SK-N-SH (cell line): ENCODE measurements around the gene NSRP1. TPM values are rescaled to one million over a fixed set of nuclear protein-coding genes. Genes with fewer than 3 reads are reported as not detected.
A peak's percentile ranks its signal among the peaks of the same experiment; 100 is the strongest.

Experiments
- CTCF ChIA-PET: fragments of 300-600, 350-600 bp; formaldehyde crosslinking; extraction: SDS; loops from one replicate; lab custom pipeline; 2021; lab: Yijun Ruan, JAX
- POLR2A ChIA-PET: fragments of 350-600 bp; sonication (Branson Sonifier 250); formaldehyde crosslinking; extraction: SDS; loops from one replicate; lab custom pipeline; 2020; ENCODE audit warnings: antibody characterized with exemption, inconsistent platforms; lab: Yijun Ruan, JAX
- DNase-seq: peaks from one replicate; pipeline ENCODE4 v3.0.0; 2012
- H2AFZ ChIP-seq: fragments of 200-600 bp; sonication (generic); 2 replicates; pipeline ENCODE4 v1.8.1; 2016; ENCODE audit warnings: antibody characterized with exemption, mild to moderate bottlenecking, low read depth
- H3F3A ChIP-seq: fragments of 200-600 bp; sonication (generic); replicated peaks from 2 replicates; pipeline ENCODE3; 2016; ENCODE audit warnings: antibody characterized with exemption, mild to moderate bottlenecking; ENCODE audit not compliant: insufficient read depth
- H3K27ac ChIP-seq, 2 experiments: fragments of 200-500 bp in 1 of 2; fragments of 200-600 bp in 1 of 2; sonication (Bioruptor generic) in 1 of 2; sonication (generic), shearing (Covaris generic) in 1 of 2; 2 replicates each; pipeline versions ENCODE4 v1.5.1 to v1.6.1; 2014 to 2016; ENCODE audit warnings: low read depth in 2 of 2, inconsistent platforms in 1 of 2, low read length in 1 of 2, mild to moderate bottlenecking in 1 of 2, mixed read lengths in 1 of 2
- H3K27me3 ChIP-seq: fragments of 200-600 bp; sonication (generic), shearing (Covaris generic); 2 replicates; pipeline ENCODE4 v1.6.1; 2016; ENCODE audit warnings: mixed run types; ENCODE audit not compliant: insufficient read depth
- H3K36me3 ChIP-seq, 2 experiments: fragments of 200-500 bp in 1 of 2; fragments of 200-600 bp in 1 of 2; sonication (Bioruptor generic) in 1 of 2; sonication (generic) in 1 of 2; replicated peaks in 1 of 2; 2 replicates each; pipeline versions ENCODE3 to v1.5.1; 2014 to 2016; ENCODE audit warnings: low read length in 1 of 2, mild to moderate bottlenecking in 1 of 2; ENCODE audit not compliant: insufficient read depth in 2 of 2, control insufficient read depth in 1 of 2
- H3K4me1 ChIP-seq, 2 experiments: fragments of 200-500 bp in 1 of 2; fragments of 200-600 bp in 1 of 2; sonication (Bioruptor generic) in 1 of 2; sonication (generic), shearing (Covaris generic) in 1 of 2; 2 replicates each; pipeline versions ENCODE4 v1.5.1 to v1.6.1; 2014 to 2016; ENCODE audit warnings: low read depth in 1 of 2, low read length in 1 of 2, mixed run types in 1 of 2; ENCODE audit not compliant: insufficient read depth in 2 of 2, control insufficient read depth in 1 of 2
- H3K4me2 ChIP-seq: fragments of 200-600 bp; sonication (generic), shearing (Covaris generic); 2 replicates; pipeline ENCODE4 v1.6.1; 2017; ENCODE audit warnings: mixed run types
- H3K4me3 ChIP-seq, 2 experiments: fragments of 200-500 bp in 1 of 2; fragments of 200-600 bp in 1 of 2; sonication (Bioruptor generic) in 1 of 2; sonication (generic), shearing (Covaris generic) in 1 of 2; 2 replicates each; pipeline versions ENCODE4 v1.5.1 to v1.8.1; 2014 to 2016; ENCODE audit warnings: low read depth in 2 of 2, inconsistent platforms in 1 of 2, low read length in 1 of 2, mild to moderate bottlenecking in 1 of 2, mixed read lengths in 1 of 2, moderate library complexity in 1 of 2
- H3K79me2 ChIP-seq: fragments of 200-600 bp; sonication (generic); 2 replicates; pipeline ENCODE4 v1.8.1; 2017; ENCODE audit warnings: mild to moderate bottlenecking; ENCODE audit not compliant: insufficient read depth
- H3K9ac ChIP-seq: fragments of 200-600 bp; sonication (generic); 2 replicates; pipeline ENCODE4 v1.6.1; 2017; ENCODE audit warnings: mixed run types
- H3K9me2 ChIP-seq: fragments of 200-600 bp; sonication (generic); 2 replicates; pipeline ENCODE4 v1.6.1; 2017; ENCODE audit warnings: mixed run types
- H3K9me3 ChIP-seq: fragments of 200-600 bp; sonication (generic); 2 replicates; pipeline ENCODE4 v1.6.1; 2017; ENCODE audit warnings: mixed run types, mild to moderate bottlenecking, moderate library complexity
- H4K20me1 ChIP-seq: fragments of 200-600 bp; sonication (generic); 2 replicates; pipeline ENCODE4 v1.6.1; 2017; ENCODE audit warnings: mild to moderate bottlenecking, mixed run types; ENCODE audit not compliant: insufficient read depth
- ELF1 ChIP-seq: IDR thresholded peaks from 2 replicates; pipeline ENCODE4 v1.4.0; 2012
- MEF2A ChIP-seq: IDR thresholded peaks from 2 replicates; pipeline ENCODE4 v1.4.0; 2012; ENCODE audit warnings: low read depth, borderline replicate concordance
- MXI1 ChIP-seq: IDR thresholded peaks from 2 replicates; pipeline ENCODE4 v1.6.1; 2012; ENCODE audit warnings: mild to moderate bottlenecking, low read depth, low read length, improper control_type of control experiment
- NRF1 ChIP-seq: IDR thresholded peaks from 2 replicates; pipeline ENCODE4 v1.6.1; 2012; ENCODE audit warnings: low read depth, mild to moderate bottlenecking, low read length
- POLR2AphosphoS5 ChIP-seq: IDR thresholded peaks from 2 replicates; pipeline ENCODE4 v1.6.1; 2012; ENCODE audit warnings: low read depth, low read length
- SIN3A ChIP-seq: IDR thresholded peaks from 2 replicates; pipeline ENCODE4 v1.6.1; 2012; ENCODE audit warnings: low read depth, mild to moderate bottlenecking, low read length, moderate library complexity, borderline replicate concordance
- SMC3 ChIP-seq: IDR thresholded peaks from 2 replicates; pipeline ENCODE4 v1.6.1; 2012; ENCODE audit warnings: low read depth, low read length, improper control_type of control experiment
- TAF1 ChIP-seq: IDR thresholded peaks from 2 replicates; pipeline ENCODE4 v1.6.1; 2012; ENCODE audit warnings: low read depth, mild to moderate bottlenecking, low read length, moderate library complexity, borderline replicate concordance
- YY1 ChIP-seq: IDR thresholded peaks from 2 replicates; pipeline ENCODE4 v1.4.0; 2012; ENCODE audit warnings: low read depth, mild to moderate bottlenecking
- WGBS: methylation state at CpG from one replicate; pipeline ENCODE4 v1.1.6; 2017; ENCODE audit warnings: low lambda C conversion rate; 5-methylcytosine and 5-hydroxymethylcytosine counted together
- polyA plus RNA-seq, 3 experiments: library from polyadenylated mRNA; depleted of rRNA; stranded (reverse); fragments of >200 nt; gene quantifications; 2 replicates each; pipeline ENCODE4 v1.2.3, GENCODE V29; 2012
- TF ChIP-seq, protein P1 (sequence below): IDR thresholded peaks from 2 replicates; pipeline ENCODE4 v1.4.0; 2012; ENCODE audit warnings: low read depth
- TF ChIP-seq, protein P2 (sequence below): fragments of 150-350 bp; IDR thresholded peaks from 2 replicates; pipeline ENCODE4 v1.6.1; 2016; ENCODE audit warnings: mild to moderate bottlenecking, low read depth, low read length
- TF ChIP-seq, protein P3 (sequence below): fragments of 150-350 bp; IDR thresholded peaks from 2 replicates; pipeline ENCODE4 v1.6.1; 2017; ENCODE audit warnings: antibody characterized with exemption, low read length, low read depth, borderline replicate concordance
- TF ChIP-seq, protein P4 (sequence below): fragments of 200-600 bp; sonication (generic); IDR thresholded peaks from 2 replicates; pipeline ENCODE4 v1.6.1; 2017; ENCODE audit warnings: antibody characterized with exemption, mild to moderate bottlenecking, moderate library complexity
- TF ChIP-seq, protein P5 (sequence below): IDR thresholded peaks from 2 replicates; pipeline ENCODE4 v1.6.1; 2012; ENCODE audit warnings: mild to moderate bottlenecking, low read depth, low read length, moderate library complexity
- TF ChIP-seq, protein P6 (sequence below): IDR thresholded peaks from 2 replicates; pipeline ENCODE4 v1.4.0; 2012; ENCODE audit warnings: low read depth, borderline replicate concordance
- TF ChIP-seq, protein P7 (sequence below): IDR thresholded peaks from 2 replicates; pipeline ENCODE4; 2012

NSRP1 gene, protein sequence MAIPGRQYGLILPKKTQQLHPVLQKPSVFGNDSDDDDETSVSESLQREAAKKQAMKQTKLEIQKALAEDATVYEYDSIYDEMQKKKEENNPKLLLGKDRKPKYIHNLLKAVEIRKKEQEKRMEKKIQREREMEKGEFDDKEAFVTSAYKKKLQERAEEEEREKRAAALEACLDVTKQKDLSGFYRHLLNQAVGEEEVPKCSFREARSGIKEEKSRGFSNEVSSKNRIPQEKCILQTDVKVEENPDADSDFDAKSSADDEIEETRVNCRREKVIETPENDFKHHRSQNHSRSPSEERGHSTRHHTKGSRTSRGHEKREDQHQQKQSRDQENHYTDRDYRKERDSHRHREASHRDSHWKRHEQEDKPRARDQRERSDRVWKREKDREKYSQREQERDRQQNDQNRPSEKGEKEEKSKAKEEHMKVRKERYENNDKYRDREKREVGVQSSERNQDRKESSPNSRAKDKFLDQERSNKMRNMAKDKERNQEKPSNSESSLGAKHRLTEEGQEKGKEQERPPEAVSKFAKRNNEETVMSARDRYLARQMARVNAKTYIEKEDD
- 9.6 and 10.8 TPM in 2 replicates for polyA plus RNA-seq (2012; rRNA removed)
- 12.3 and 18.5 TPM in 2 replicates for polyA plus RNA-seq (2012; cell fraction: cytosol; rRNA removed)
- 7.2 and 13.1 TPM in 2 replicates for polyA plus RNA-seq (2012; cell fraction: nucleus; rRNA removed)

DNA sequence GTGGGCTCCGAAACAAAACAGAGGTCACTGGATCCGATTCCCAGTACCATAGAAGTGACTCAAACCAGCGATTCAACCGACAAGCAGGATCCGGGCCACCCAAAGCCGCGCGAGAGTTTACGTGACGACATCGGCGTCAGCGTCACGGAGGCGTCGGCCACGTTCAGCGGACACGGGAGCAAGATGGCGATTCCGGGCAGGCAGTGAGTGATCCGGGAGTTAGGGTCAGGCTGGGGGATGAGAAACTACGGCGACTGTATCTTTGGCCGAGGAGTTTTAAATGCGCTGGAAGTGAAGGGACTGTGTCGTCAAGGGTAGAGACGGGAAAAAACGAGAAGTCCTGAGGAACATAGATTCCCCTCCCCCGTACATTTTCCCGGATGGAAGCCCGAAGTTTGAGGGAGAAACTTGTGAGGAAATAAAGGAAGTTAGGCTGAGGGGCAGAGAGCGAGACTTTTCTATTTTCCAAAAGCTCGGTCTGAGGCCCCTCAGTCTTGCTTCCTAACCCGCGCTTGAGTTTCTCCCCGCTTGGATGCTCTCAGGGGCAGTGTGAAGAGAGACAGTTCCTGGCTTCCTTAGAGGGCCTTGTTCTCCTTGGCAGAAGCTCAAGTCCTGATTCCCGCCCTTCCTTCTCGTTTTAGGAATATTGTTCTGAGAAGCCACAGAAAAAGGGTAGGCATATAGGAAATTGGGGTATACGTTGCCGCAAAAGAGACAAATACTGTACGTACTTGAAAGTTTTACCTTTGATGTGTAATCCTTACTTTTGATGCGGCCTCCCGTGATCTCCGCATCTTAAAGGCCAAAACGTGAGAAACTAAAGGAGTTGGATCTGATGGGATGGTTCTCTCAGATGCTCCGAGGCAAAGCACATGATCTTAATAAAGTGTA is at the start of gene NSRP1:
Gene NSRP1, plus strand, starts transcription at position 156 of the 891 bp plus-strand sequence. Its CDS starts 28 bp downstream, at position 184.
- DNase-seq: peak; percentile 87
- H3K9me3 ChIP-seq: no peaks in the 10 kb centered on the region
- H3K4me2 ChIP-seq: peak within 1 kb of the TSS; percentile 68
- H3K27me3 ChIP-seq: no peaks in the 10 kb centered on the region
- H3K36me3 ChIP-seq: peaks cover 9 to 27% of the 10 kb centered on the region in 2 experiments
- peaks cover 53% of the 10 kb centered on the region for H3K79me2 ChIP-seq
- ChIA-PET POLR2A (interaction anchor here (0.9 to 1.1 kb wide), 2 partner anchors 12 to 219 kb away, joined by 3 to 5 read pairs; no protein-coding TSS in a partner anchor), CTCF (interaction anchor here (1.5 to 2.2 kb wide), 3 partner anchors 9 to 120 kb away, joined by 5 to 19 read pairs (median 11); no protein-coding TSS in a partner anchor)
- peaks cover 17% of the 10 kb centered on the region for H3F3A ChIP-seq
- H3K4me3 ChIP-seq: peak within 1 kb of the TSS; percentile 76 to 82
- H3K27ac ChIP-seq: peak within 1 kb of the TSS; percentile 95
- peak within 1 kb of the TSS; percentile 96 for H3K9ac ChIP-seq
- peaks cover 3 to 9% of the 10 kb centered on the region in 2 experiments; a peak in 2 of 4 replicates for H3K4me1 ChIP-seq
- H2AFZ ChIP-seq: peak within 1 kb of the TSS; percentile 98
- H4K20me1 ChIP-seq: peaks cover 5% of the 10 kb centered on the region
- H3K9me2 ChIP-seq: no peaks in the 10 kb centered on the region
- under 1% methylated on average over 46 of the region's 47 CpGs for WGBS
- TF ChIP-seq YY1 (peak; percentile 95), MXI1 (peak; percentile 76), SMC3 (no peak), NRF1 (no peak), POLR2AphosphoS5 (peak; percentile 98), MEF2A (no peak), SIN3A (peak; percentile 73; the same call in 1 of the 2 replicates), TAF1 (peak; percentile 99), ELF1 (no peak)
- TF ChIP-seq, protein P1, sequence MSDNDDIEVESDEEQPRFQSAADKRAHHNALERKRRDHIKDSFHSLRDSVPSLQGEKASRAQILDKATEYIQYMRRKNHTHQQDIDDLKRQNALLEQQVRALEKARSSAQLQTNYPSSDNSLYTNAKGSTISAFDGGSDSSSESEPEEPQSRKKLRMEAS: peak; percentile 77
- TF ChIP-seq, protein P2, sequence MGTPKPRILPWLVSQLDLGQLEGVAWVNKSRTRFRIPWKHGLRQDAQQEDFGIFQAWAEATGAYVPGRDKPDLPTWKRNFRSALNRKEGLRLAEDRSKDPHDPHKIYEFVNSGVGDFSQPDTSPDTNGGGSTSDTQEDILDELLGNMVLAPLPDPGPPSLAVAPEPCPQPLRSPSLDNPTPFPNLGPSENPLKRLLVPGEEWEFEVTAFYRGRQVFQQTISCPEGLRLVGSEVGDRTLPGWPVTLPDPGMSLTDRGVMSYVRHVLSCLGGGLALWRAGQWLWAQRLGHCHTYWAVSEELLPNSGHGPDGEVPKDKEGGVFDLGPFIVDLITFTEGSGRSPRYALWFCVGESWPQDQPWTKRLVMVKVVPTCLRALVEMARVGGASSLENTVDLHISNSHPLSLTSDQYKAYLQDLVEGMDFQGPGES: no peak
- TF ChIP-seq, protein P3, sequence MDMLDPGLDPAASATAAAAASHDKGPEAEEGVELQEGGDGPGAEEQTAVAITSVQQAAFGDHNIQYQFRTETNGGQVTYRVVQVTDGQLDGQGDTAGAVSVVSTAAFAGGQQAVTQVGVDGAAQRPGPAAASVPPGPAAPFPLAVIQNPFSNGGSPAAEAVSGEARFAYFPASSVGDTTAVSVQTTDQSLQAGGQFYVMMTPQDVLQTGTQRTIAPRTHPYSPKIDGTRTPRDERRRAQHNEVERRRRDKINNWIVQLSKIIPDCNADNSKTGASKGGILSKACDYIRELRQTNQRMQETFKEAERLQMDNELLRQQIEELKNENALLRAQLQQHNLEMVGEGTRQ: no peak
- TF ChIP-seq, protein P4, sequence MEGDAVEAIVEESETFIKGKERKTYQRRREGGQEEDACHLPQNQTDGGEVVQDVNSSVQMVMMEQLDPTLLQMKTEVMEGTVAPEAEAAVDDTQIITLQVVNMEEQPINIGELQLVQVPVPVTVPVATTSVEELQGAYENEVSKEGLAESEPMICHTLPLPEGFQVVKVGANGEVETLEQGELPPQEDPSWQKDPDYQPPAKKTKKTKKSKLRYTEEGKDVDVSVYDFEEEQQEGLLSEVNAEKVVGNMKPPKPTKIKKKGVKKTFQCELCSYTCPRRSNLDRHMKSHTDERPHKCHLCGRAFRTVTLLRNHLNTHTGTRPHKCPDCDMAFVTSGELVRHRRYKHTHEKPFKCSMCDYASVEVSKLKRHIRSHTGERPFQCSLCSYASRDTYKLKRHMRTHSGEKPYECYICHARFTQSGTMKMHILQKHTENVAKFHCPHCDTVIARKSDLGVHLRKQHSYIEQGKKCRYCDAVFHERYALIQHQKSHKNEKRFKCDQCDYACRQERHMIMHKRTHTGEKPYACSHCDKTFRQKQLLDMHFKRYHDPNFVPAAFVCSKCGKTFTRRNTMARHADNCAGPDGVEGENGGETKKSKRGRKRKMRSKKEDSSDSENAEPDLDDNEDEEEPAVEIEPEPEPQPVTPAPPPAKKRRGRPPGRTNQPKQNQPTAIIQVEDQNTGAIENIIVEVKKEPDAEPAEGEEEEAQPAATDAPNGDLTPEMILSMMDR: no peak
- TF ChIP-seq, protein P5, sequence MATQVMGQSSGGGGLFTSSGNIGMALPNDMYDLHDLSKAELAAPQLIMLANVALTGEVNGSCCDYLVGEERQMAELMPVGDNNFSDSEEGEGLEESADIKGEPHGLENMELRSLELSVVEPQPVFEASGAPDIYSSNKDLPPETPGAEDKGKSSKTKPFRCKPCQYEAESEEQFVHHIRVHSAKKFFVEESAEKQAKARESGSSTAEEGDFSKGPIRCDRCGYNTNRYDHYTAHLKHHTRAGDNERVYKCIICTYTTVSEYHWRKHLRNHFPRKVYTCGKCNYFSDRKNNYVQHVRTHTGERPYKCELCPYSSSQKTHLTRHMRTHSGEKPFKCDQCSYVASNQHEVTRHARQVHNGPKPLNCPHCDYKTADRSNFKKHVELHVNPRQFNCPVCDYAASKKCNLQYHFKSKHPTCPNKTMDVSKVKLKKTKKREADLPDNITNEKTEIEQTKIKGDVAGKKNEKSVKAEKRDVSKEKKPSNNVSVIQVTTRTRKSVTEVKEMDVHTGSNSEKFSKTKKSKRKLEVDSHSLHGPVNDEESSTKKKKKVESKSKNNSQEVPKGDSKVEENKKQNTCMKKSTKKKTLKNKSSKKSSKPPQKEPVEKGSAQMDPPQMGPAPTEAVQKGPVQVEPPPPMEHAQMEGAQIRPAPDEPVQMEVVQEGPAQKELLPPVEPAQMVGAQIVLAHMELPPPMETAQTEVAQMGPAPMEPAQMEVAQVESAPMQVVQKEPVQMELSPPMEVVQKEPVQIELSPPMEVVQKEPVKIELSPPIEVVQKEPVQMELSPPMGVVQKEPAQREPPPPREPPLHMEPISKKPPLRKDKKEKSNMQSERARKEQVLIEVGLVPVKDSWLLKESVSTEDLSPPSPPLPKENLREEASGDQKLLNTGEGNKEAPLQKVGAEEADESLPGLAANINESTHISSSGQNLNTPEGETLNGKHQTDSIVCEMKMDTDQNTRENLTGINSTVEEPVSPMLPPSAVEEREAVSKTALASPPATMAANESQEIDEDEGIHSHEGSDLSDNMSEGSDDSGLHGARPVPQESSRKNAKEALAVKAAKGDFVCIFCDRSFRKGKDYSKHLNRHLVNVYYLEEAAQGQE: 0 out of 2 replicates have a peak, but pooled peaks have one; percentile 33
- TF ChIP-seq, protein P6, sequence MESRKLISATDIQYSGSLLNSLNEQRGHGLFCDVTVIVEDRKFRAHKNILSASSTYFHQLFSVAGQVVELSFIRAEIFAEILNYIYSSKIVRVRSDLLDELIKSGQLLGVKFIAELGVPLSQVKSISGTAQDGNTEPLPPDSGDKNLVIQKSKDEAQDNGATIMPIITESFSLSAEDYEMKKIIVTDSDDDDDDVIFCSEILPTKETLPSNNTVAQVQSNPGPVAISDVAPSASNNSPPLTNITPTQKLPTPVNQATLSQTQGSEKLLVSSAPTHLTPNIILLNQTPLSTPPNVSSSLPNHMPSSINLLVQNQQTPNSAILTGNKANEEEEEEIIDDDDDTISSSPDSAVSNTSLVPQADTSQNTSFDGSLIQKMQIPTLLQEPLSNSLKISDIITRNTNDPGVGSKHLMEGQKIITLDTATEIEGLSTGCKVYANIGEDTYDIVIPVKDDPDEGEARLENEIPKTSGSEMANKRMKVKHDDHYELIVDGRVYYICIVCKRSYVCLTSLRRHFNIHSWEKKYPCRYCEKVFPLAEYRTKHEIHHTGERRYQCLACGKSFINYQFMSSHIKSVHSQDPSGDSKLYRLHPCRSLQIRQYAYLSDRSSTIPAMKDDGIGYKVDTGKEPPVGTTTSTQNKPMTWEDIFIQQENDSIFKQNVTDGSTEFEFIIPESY: peak; percentile 98
- TF ChIP-seq, protein P7, sequence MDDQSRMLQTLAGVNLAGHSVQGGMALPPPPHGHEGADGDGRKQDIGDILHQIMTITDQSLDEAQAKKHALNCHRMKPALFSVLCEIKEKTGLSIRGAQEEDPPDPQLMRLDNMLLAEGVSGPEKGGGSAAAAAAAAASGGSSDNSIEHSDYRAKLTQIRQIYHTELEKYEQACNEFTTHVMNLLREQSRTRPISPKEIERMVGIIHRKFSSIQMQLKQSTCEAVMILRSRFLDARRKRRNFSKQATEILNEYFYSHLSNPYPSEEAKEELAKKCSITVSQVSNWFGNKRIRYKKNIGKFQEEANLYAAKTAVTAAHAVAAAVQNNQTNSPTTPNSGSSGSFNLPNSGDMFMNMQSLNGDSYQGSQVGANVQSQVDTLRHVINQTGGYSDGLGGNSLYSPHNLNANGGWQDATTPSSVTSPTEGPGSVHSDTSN: no peak
